ENCODE data around the gene PTPA.

The PTPA gene

GRCh38 chr9:129145841-129146292 lies 34.7 kb downstream of the PTPA start:
- H2AFZ ChIP-seq (ENCODE audit: low read length, unreplicated experiment), result no peak overlapping the region
- H3K79me2 ChIP-seq (ENCODE audit: control insufficient read depth, insufficient read depth, low read length, unreplicated experiment), result peaks cover 11% of the 10 kb centered on the region
- H3K27ac ChIP-seq (ENCODE audit: low read depth, low read length), result peak overlapping the region; percentile 72
- peaks cover 55% of the 10 kb centered on the region for H3K4me1 ChIP-seq (ENCODE audit: control insufficient read depth, insufficient read depth, low read length, unreplicated experiment)
- H3K27me3 ChIP-seq (ENCODE audit: insufficient read depth, low read length), result no peaks in the 10 kb centered on the region
- H3K36me3 ChIP-seq (ENCODE audit: insufficient read depth, low read length), result no peaks in the 10 kb centered on the region
- no peak overlapping the region for H3K4me3 ChIP-seq (ENCODE audit: low read depth, low read length)

GRCh38 chr9:129146441-129146941 lies 35.3 kb downstream of the PTPA start:
- H3K4me3 ChIP-seq (ENCODE audit: low read depth, low read length), result no peak overlapping the region
- H3K36me3 ChIP-seq (ENCODE audit: insufficient read depth, low read length), result no peaks in the 10 kb centered on the region
- no peak overlapping the region for H2AFZ ChIP-seq (ENCODE audit: low read length, unreplicated experiment)
- H3K27ac ChIP-seq (ENCODE audit: low read depth, low read length), result peak overlapping the region; percentile 72
- no peaks in the 10 kb centered on the region for H3K27me3 ChIP-seq (ENCODE audit: insufficient read depth, low read length)
- peaks cover 48% of the 10 kb centered on the region for H3K4me1 ChIP-seq (ENCODE audit: control insufficient read depth, insufficient read depth, low read length, unreplicated experiment)
- peaks cover 11% of the 10 kb centered on the region for H3K79me2 ChIP-seq (ENCODE audit: control insufficient read depth, insufficient read depth, low read length, unreplicated experiment)

GRCh38 chr9:129148463-129149204 lies 37.4 kb downstream of the PTPA start:
- Histone ChIP-seq H3K27me3 (ENCODE audit: insufficient read depth, low read length) (no peaks in the 10 kb centered on the region), H3K79me2 (ENCODE audit: control insufficient read depth, insufficient read depth, low read length, unreplicated experiment) (no peaks in the 10 kb centered on the region), H3K4me1 (ENCODE audit: control insufficient read depth, insufficient read depth, low read length, unreplicated experiment) (peaks cover 28% of the 10 kb centered on the region), H3K36me3 (ENCODE audit: insufficient read depth, low read length) (no peaks in the 10 kb centered on the region), H3K4me3 (ENCODE audit: low read depth, low read length) (no peak overlapping the region), H2AFZ (ENCODE audit: low read length, unreplicated experiment) (no peak overlapping the region), H3K27ac (ENCODE audit: low read depth, low read length) (no peak overlapping the region)

- Histone ChIP-seq H3K27ac (ENCODE audit: low read depth, low read length) (no peak overlapping the region), H3K4me1 (ENCODE audit: control insufficient read depth, insufficient read depth, low read length, unreplicated experiment) (peaks cover 22% of the 10 kb centered on the region), H3K36me3 (ENCODE audit: insufficient read depth, low read length) (no peaks in the 10 kb centered on the region), H3K4me3 (ENCODE audit: low read depth, low read length) (no peak overlapping the region), H3K27me3 (ENCODE audit: insufficient read depth, low read length) (no peaks in the 10 kb centered on the region), H3K79me2 (ENCODE audit: control insufficient read depth, insufficient read depth, low read length, unreplicated experiment) (no peaks in the 10 kb centered on the region), H2AFZ (ENCODE audit: low read length, unreplicated experiment) (no peak overlapping the region)
These were observed 38.2 kb downstream of the PTPA start for GRCh38 chr9:129149442-129149841.

GRCh38 chr9:129150122-129150521 lies 38.9 kb downstream of the PTPA start:
- Histone ChIP-seq H2AFZ (ENCODE audit: low read length, unreplicated experiment) (no peak overlapping the region), H3K4me1 (ENCODE audit: control insufficient read depth, insufficient read depth, low read length, unreplicated experiment) (peaks cover 19% of the 10 kb centered on the region), H3K4me3 (ENCODE audit: low read depth, low read length) (no peak overlapping the region), H3K79me2 (ENCODE audit: control insufficient read depth, insufficient read depth, low read length, unreplicated experiment) (no peaks in the 10 kb centered on the region), H3K36me3 (ENCODE audit: insufficient read depth, low read length) (no peaks in the 10 kb centered on the region), H3K27ac (ENCODE audit: low read depth, low read length) (no peak overlapping the region), H3K27me3 (ENCODE audit: insufficient read depth, low read length) (no peaks in the 10 kb centered on the region)

GRCh38 chr9:129150672-129151211 lies 39.5 kb downstream of the PTPA start:
- Histone ChIP-seq H3K27ac (ENCODE audit: low read depth, low read length) (no peak overlapping the region), H2AFZ (ENCODE audit: low read length, unreplicated experiment) (no peak overlapping the region), H3K79me2 (ENCODE audit: control insufficient read depth, insufficient read depth, low read length, unreplicated experiment) (no peaks in the 10 kb centered on the region), H3K36me3 (ENCODE audit: insufficient read depth, low read length) (no peaks in the 10 kb centered on the region), H3K4me1 (ENCODE audit: control insufficient read depth, insufficient read depth, low read length, unreplicated experiment) (peaks cover 12% of the 10 kb centered on the region), H3K27me3 (ENCODE audit: insufficient read depth, low read length) (no peaks in the 10 kb centered on the region), H3K4me3 (ENCODE audit: low read depth, low read length) (no peak overlapping the region)

- H3K36me3 ChIP-seq (ENCODE audit: insufficient read depth, low read length), result no peaks in the 10 kb centered on the region
These were observed 40.3 kb downstream of the PTPA start for GRCh38 chr9:129151469-129151868.

GRCh38 chr9:129154866-129155477 lies 43.8 kb downstream of the PTPA start:
- Histone ChIP-seq H3K36me3 (ENCODE audit: insufficient read depth, low read length) (no peaks in the 10 kb centered on the region), H3K4me3 (ENCODE audit: low read depth, low read length) (no peak overlapping the region), H3K27ac (ENCODE audit: low read depth, low read length) (no peak overlapping the region), H3K27me3 (ENCODE audit: insufficient read depth, low read length) (no peaks in the 10 kb centered on the region), H3K4me1 (ENCODE audit: control insufficient read depth, insufficient read depth, low read length, unreplicated experiment) (no peaks in the 10 kb centered on the region), H3K79me2 (ENCODE audit: control insufficient read depth, insufficient read depth, low read length, unreplicated experiment) (no peaks in the 10 kb centered on the region), H2AFZ (ENCODE audit: low read length, unreplicated experiment) (no peak overlapping the region)

More at GRCh38 chr9:129151469-129151868, 40.3 kb downstream of the PTPA start:
- Histone ChIP-seq H3K4me3 (ENCODE audit: low read depth, low read length) (no peak overlapping the region), H2AFZ (ENCODE audit: low read length, unreplicated experiment) (no peak overlapping the region), H3K79me2 (ENCODE audit: control insufficient read depth, insufficient read depth, low read length, unreplicated experiment) (no peaks in the 10 kb centered on the region), H3K27ac (ENCODE audit: low read depth, low read length) (no peak overlapping the region), H3K4me1 (ENCODE audit: control insufficient read depth, insufficient read depth, low read length, unreplicated experiment) (peaks cover 5% of the 10 kb centered on the region), H3K27me3 (ENCODE audit: insufficient read depth, low read length) (no peaks in the 10 kb centered on the region)

GRCh38 chr9:129156163-129156562 lies 44.9 kb downstream of the PTPA start:
- Histone ChIP-seq H3K4me1 (ENCODE audit: control insufficient read depth, insufficient read depth, low read length, unreplicated experiment) (no peaks in the 10 kb centered on the region), H3K4me3 (ENCODE audit: low read depth, low read length) (no peak overlapping the region), H3K79me2 (ENCODE audit: control insufficient read depth, insufficient read depth, low read length, unreplicated experiment) (no peaks in the 10 kb centered on the region), H3K36me3 (ENCODE audit: insufficient read depth, low read length) (no peaks in the 10 kb centered on the region), H3K27ac (ENCODE audit: low read depth, low read length) (no peak overlapping the region), H3K27me3 (ENCODE audit: insufficient read depth, low read length) (no peaks in the 10 kb centered on the region), H2AFZ (ENCODE audit: low read length, unreplicated experiment) (no peak overlapping the region)

- no peaks in the 10 kb centered on the region for H3K36me3 ChIP-seq (ENCODE audit: insufficient read depth, low read length)
- H3K27me3 ChIP-seq (ENCODE audit: insufficient read depth, low read length), result no peaks in the 10 kb centered on the region
- H3K27ac ChIP-seq (ENCODE audit: low read depth, low read length), result no peak overlapping the region
- no peak overlapping the region for H3K4me3 ChIP-seq (ENCODE audit: low read depth, low read length)
- no peak overlapping the region for H2AFZ ChIP-seq (ENCODE audit: low read length, unreplicated experiment)
- no peaks in the 10 kb centered on the region for H3K79me2 ChIP-seq (ENCODE audit: control insufficient read depth, insufficient read depth, low read length, unreplicated experiment)
- no peaks in the 10 kb centered on the region for H3K4me1 ChIP-seq (ENCODE audit: control insufficient read depth, insufficient read depth, low read length, unreplicated experiment)
These were observed 49.7 kb downstream of the PTPA start for GRCh38 chr9:129160712-129161533.
